Osteoblast (primary cell): Measurements from ENCODE around the gene GRIN3B. TPM values are rescaled to one million over a fixed set of nuclear protein-coding genes. Genes with fewer than 3 reads are reported as not detected.
"Not testable (repeated sequence)": the region's sequence is repeated elsewhere in the genome, so short reads cannot be mapped to it uniquely, and the experiment has no call there.

Source experiments
- DNase-seq: peaks from one replicate; pipeline ENCODE4 v3.0.0; 2011; ENCODE audit warnings: low spot score, mixed read lengths; ENCODE audit not compliant: insufficient read length; ENCODE audit errors: missing footprints
- H2AFZ ChIP-seq: 2 replicates; pipeline ENCODE4 v1.6.0; 2011; ENCODE audit warnings: mild to moderate bottlenecking, low read length
- H3K27ac ChIP-seq: 2 replicates; pipeline ENCODE4 v1.5.1; 2011; ENCODE audit warnings: mild to moderate bottlenecking, low read depth, low read length, moderate library complexity
- H3K27me3 ChIP-seq: 2 replicates; pipeline ENCODE4 v1.6.0; 2012; ENCODE audit warnings: mild to moderate bottlenecking, control low read depth, inconsistent platforms, low read length, moderate library complexity; ENCODE audit not compliant: insufficient read depth
- H3K36me3 ChIP-seq: 2 replicates; pipeline ENCODE4 v1.5.1; 2011; ENCODE audit warnings: mild to moderate bottlenecking, low read length, control low read depth, moderate library complexity; ENCODE audit not compliant: insufficient read depth
- H3K4me1 ChIP-seq: 2 replicates; pipeline ENCODE4 v1.5.1; 2011; ENCODE audit warnings: mild to moderate bottlenecking, low read length, control low read depth, moderate library complexity; ENCODE audit not compliant: insufficient read depth
- H3K4me2 ChIP-seq: 2 replicates; pipeline ENCODE4 v1.6.0; 2011; ENCODE audit warnings: mild to moderate bottlenecking, low read length; ENCODE audit not compliant: insufficient read depth
- H3K4me3 ChIP-seq: fragments of 200-600 bp; sonication (generic); 3 replicates; pipeline ENCODE4 v1.5.1; 2012; ENCODE audit warnings: mild to moderate bottlenecking, low read length, inconsistent platforms; ENCODE audit not compliant: insufficient read depth
- H3K79me2 ChIP-seq: 2 replicates; pipeline ENCODE4 v1.6.0; 2012; ENCODE audit warnings: mild to moderate bottlenecking, low read length, control low read depth, inconsistent platforms; ENCODE audit not compliant: insufficient read depth
- H3K9me3 ChIP-seq: 2 replicates; pipeline ENCODE4 v1.5.1; 2011; ENCODE audit warnings: low read depth, low read length, control low read depth
- H4K20me1 ChIP-seq: 2 replicates; pipeline ENCODE4 v1.6.0; 2012; ENCODE audit warnings: mild to moderate bottlenecking, low read length, control low read depth; ENCODE audit not compliant: insufficient read depth
- total RNA-seq: library from RNA; depleted of rRNA; stranded (reverse); fragments of >200 nt; gene quantifications from 2 replicates; pipeline ENCODE4 v1.2.3, GENCODE V29; 2012
- TF ChIP-seq, protein P1 (sequence below): IDR thresholded peaks from 2 replicates; pipeline ENCODE4 v1.5.1; 2011; ENCODE audit warnings: mild to moderate bottlenecking, low read depth, low read length, moderate library complexity; ENCODE audit errors: extremely low read depth

GRIN3B gene
- total RNA-seq, 1 donor: not detected

DNA sequence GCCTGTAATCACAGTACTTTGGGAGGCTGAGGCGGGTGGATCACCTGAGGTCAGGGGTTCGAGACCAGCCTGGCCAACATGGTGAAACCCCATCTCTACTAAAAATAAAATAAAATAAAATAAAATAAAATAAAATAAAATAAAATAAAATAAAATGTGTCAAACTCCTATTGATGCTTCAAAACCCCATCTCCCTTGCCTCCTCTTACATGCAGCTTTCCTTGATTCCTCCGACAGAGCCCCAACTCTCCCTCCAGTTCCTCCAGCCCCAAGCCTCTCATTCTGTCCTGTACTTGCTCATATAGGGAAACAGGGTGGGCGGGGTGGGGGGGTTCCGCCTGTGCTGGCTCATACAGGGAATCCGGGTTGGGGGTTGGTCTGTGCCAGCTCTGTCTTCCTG lies 24.9 kb downstream of the GRIN3B start:
- not testable (repeated sequence) for H3K4me2 ChIP-seq, H3K27me3 ChIP-seq, H3K36me3 ChIP-seq, H3K27ac ChIP-seq, H3K4me3 ChIP-seq, H2AFZ ChIP-seq, H3K9me3 ChIP-seq, DNase-seq
- H4K20me1 ChIP-seq: peaks cover 28% of the 10 kb centered on the region
- peaks cover 50% of the 10 kb centered on the region for H3K79me2 ChIP-seq
- H3K4me1 ChIP-seq: peaks cover 11% of the 10 kb centered on the region

DNA sequence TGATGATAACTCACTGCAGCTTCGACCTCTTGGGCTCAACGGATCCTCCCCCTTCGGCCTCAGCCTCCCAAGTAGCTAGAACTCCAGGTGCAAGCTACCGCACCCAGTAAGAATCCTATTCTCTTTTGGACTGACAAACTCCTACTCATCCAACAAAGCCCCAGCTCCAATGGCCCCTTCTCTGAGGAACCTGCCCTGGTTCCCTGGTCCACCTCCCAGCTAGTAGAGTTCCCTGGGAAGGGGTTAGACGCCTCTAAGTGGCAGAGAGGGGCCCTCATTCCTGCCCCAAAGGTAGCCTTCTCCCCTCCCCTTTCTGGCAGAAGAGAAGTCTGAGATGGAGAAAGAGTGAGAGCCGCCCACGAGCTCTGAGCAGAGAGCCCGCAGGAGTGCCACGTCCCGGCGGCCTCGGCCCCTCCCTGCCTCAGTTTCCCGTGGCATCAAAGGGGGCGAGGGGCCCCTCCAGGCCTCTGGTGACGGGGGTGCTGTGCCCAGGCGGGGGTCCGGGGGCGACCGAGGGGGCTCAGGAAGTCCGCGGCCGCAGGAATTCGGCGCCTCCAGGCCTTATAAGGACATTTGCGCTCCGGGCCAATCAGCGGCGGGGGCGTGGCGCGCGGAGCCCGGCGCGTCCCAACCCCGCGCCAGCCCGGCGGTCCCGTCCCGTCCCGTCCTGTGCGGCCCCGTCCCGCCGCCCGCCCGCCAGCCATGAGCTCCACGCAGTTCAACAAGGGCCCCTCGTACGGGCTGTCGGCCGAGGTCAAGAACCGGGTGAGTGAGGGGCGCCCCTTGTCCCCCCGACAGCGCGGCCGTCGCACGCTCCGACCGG lies 26.0 kb downstream of the GRIN3B start, which contains the start of gene CNN2:
CNN2 (plus strand) TSS at position 649 of the 823 bp plus-strand sequence; CDS start at position 703, 54 bp downstream.
- DNase-seq: peak; percentile 99
- peak within 1 kb of the TSS; percentile 91 for H3K4me2 ChIP-seq
- H3K4me1 ChIP-seq: peaks cover 11% of the 10 kb centered on the region
- TF ChIP-seq, protein P1, sequence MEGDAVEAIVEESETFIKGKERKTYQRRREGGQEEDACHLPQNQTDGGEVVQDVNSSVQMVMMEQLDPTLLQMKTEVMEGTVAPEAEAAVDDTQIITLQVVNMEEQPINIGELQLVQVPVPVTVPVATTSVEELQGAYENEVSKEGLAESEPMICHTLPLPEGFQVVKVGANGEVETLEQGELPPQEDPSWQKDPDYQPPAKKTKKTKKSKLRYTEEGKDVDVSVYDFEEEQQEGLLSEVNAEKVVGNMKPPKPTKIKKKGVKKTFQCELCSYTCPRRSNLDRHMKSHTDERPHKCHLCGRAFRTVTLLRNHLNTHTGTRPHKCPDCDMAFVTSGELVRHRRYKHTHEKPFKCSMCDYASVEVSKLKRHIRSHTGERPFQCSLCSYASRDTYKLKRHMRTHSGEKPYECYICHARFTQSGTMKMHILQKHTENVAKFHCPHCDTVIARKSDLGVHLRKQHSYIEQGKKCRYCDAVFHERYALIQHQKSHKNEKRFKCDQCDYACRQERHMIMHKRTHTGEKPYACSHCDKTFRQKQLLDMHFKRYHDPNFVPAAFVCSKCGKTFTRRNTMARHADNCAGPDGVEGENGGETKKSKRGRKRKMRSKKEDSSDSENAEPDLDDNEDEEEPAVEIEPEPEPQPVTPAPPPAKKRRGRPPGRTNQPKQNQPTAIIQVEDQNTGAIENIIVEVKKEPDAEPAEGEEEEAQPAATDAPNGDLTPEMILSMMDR: no peak
- peak within 1 kb of the TSS; percentile 74 for H2AFZ ChIP-seq
- H3K36me3 ChIP-seq: peaks cover 12% of the 10 kb centered on the region
- peak within 1 kb of the TSS; percentile 79 for H3K27ac ChIP-seq
- H3K79me2 ChIP-seq: peaks cover 50% of the 10 kb centered on the region
- no peaks in the 10 kb centered on the region for H3K27me3 ChIP-seq
- H4K20me1 ChIP-seq: peaks cover 32% of the 10 kb centered on the region
- H3K9me3 ChIP-seq: no peaks in the 10 kb centered on the region
- peak within 1 kb of the TSS; percentile 98 for H3K4me3 ChIP-seq

DNA sequence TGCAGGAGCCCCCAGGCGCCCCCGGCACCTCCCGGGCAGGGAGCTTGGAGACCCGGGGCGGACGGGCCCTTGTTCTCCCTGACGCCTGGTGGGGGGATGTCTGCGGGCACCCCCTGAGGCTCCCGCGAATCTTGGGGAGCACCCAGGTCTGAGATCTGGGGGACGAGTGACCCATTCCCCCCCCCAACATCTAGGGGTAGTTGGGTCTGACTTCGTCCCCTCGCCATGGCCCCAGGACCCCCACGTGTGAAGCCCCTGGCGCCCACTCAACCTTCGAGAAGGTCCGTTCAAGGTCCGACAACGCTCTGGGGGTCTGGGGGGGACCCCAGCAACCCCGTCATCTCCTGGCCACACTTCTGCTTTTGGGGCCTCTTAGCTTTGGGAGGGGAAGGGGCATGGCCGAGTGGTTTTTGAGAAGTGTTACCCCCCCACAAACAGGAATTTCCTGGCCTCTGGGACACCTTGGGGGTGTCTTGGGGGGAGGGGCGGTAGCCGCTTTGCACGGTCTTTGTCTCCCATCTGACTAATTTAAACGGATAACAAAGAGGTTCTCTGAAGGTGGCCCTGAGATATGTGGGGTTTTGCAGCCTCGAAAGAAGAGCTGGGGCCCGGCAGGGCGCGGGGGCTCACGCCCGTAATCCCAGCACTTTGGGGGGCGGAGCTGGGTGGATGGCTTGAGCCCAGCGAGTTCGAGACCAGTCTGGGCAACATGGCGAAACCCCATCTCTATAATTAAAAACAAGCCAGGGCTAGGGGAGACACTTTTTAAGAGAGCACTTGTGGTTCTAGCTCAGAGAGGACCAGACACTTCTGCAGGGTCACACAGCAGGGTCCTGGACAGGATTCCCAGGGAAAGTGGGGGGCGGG lies 26.8 kb downstream of the GRIN3B start:
- Histone ChIP-seq H3K27me3 (no peaks in the 10 kb centered on the region), H3K9me3 (no peaks in the 10 kb centered on the region), H3K79me2 (peaks cover 54% of the 10 kb centered on the region), H3K27ac (peak overlapping the region; percentile 79), H3K4me3 (peak overlapping the region; percentile 98), H3K4me2 (peak overlapping the region; percentile 91), H2AFZ (no peak overlapping the region), H3K4me1 (peaks cover 11% of the 10 kb centered on the region), H4K20me1 (peaks cover 36% of the 10 kb centered on the region), H3K36me3 (peaks cover 14% of the 10 kb centered on the region)
- DNase-seq: no peak
- TF ChIP-seq, protein P1: no peak

DNA sequence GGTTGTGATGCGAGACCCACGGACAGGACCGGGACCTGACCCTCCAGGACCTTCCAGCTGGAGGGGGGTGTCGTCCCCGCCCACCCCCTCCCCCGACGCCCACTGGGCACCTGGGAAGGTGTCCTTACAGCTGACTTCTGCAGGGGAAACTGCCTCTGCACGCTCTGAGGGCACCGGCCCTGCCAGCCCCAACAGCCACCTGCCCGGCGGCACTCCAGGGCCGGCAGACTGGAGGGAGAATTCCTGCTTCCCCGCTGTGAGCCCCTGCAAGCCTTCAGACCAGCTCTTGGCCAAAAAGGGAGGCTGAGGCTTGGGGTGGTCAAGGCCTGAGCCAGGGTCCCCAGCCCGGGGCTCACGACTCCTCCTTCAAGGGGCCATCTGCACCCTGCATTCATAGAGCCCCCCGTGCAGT lies 27.4 kb downstream of the GRIN3B start:
- DNase-seq: peak; percentile 93
- H2AFZ ChIP-seq: no peak overlapping the region
- H3K4me3 ChIP-seq: peak overlapping the region; percentile 98
- H3K4me2 ChIP-seq: peak overlapping the region; percentile 91
- H3K4me1 ChIP-seq: peaks cover 11% of the 10 kb centered on the region
- peaks cover 21% of the 10 kb centered on the region for H3K36me3 ChIP-seq
- no peaks in the 10 kb centered on the region for H3K27me3 ChIP-seq
- TF ChIP-seq, protein P1: no peak
- H3K27ac ChIP-seq: peak overlapping the region; percentile 79
- H4K20me1 ChIP-seq: peaks cover 42% of the 10 kb centered on the region
- no peaks in the 10 kb centered on the region for H3K9me3 ChIP-seq
- peaks cover 60% of the 10 kb centered on the region for H3K79me2 ChIP-seq
